Osteocyte (in vitro differentiated cells): Measurements from ENCODE around the gene CRMP1. TPM values are rescaled to one million over a fixed set of nuclear protein-coding genes. Genes with fewer than 3 reads are reported as not detected.
"Not testable (repeated sequence)": the region's sequence is repeated elsewhere in the genome, so short reads cannot be mapped to it uniquely, and the experiment has no call there.

Experiments used
- DNase-seq: peaks from one replicate; pipeline ENCODE4 v3.0.0; 2021; ENCODE audit warnings: mixed read lengths; ENCODE audit not compliant: unreplicated experiment; ENCODE audit errors: extremely low spot score
- H3K27ac Mint-ChIP-seq: one replicate; pipeline ENCODE4 v1.8.0; 2021; ENCODE audit warnings: mild to moderate bottlenecking, mixed read lengths; ENCODE audit not compliant: unreplicated experiment
- H3K27me3 Mint-ChIP-seq: one replicate; pipeline ENCODE4 v1.8.0; 2021; ENCODE audit warnings: mixed read lengths; ENCODE audit not compliant: unreplicated experiment
- H3K36me3 Mint-ChIP-seq: one replicate; pipeline ENCODE4 v1.8.0; 2021; ENCODE audit warnings: mixed read lengths; ENCODE audit not compliant: unreplicated experiment
- H3K4me1 Mint-ChIP-seq: one replicate; pipeline ENCODE4 v1.8.0; 2021; ENCODE audit warnings: mixed read lengths; ENCODE audit not compliant: unreplicated experiment
- H3K4me3 Mint-ChIP-seq: one replicate; pipeline ENCODE4 v1.8.0; 2021; ENCODE audit warnings: mild to moderate bottlenecking, moderate library complexity, mixed read lengths; ENCODE audit not compliant: unreplicated experiment
- H3K9me3 Mint-ChIP-seq: one replicate; pipeline ENCODE4 v1.8.0; 2021; ENCODE audit warnings: mixed read lengths; ENCODE audit not compliant: unreplicated experiment
- total RNA-seq: library from RNA; stranded (reverse); gene quantifications from 2 replicates; pipeline ENCODE4 v1.2.1, GENCODE V29; 2021
- TF ChIP-seq, protein P1 (sequence below): fragments of 200-600 bp; sonication (generic); IDR thresholded peaks from 2 replicates; pipeline ENCODE4 v1.5.0; 2021; ENCODE audit warnings: antibody characterized with exemption, mild to moderate bottlenecking, moderate library complexity

Gene CRMP1
- total RNA-seq, 1 donor from 2014 or later = 24.5 TPM

DNA sequence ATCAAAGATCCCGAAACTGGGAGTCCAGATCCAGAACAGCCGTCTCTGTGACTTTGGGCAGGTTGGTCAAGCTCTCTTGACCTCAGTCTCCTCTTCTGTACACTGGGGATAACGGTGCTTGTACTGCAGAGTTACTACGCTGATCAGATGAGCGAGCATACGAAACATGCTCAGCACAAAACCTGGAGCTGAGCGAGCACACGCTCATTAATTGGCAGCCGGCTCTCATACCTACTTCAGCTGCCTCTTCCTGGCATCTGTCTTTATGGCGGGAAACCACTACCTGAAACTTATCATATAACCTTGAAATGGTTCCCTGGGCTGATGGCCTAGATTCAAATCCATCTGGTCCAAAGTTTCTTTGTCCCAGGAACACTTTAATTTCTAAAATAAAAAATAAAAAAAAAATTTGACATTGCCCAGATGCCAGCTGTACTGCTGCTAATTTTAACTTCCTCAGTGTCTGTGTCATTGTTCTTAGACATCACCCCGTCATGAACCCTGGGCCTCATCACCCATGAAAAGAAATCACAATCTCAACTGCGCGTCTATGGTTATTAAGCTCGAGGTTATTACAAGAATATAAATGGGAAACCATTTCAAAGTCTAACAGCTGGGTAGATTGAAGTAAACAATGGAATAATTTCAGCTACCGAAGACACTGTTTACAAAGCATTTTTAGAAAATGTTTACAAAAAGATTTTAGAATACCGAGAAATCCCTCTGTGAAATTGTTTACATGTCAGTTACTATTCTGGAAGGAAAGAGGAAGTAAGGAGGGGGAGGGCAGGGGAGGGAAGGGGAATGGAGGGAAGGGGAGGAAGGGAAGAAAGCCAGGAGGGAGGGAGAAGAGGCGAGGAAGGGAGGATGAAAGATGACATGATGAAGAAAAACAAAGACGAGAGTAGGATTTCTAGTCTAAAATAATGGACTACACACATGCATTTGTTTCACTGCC is 49.0 kb downstream of the CRMP1 start:
- peaks cover 17% of the 10 kb centered on the region for H3K36me3 Mint-ChIP-seq
- no peaks in the 10 kb centered on the region for H3K27me3 Mint-ChIP-seq
- TF ChIP-seq, protein P1, sequence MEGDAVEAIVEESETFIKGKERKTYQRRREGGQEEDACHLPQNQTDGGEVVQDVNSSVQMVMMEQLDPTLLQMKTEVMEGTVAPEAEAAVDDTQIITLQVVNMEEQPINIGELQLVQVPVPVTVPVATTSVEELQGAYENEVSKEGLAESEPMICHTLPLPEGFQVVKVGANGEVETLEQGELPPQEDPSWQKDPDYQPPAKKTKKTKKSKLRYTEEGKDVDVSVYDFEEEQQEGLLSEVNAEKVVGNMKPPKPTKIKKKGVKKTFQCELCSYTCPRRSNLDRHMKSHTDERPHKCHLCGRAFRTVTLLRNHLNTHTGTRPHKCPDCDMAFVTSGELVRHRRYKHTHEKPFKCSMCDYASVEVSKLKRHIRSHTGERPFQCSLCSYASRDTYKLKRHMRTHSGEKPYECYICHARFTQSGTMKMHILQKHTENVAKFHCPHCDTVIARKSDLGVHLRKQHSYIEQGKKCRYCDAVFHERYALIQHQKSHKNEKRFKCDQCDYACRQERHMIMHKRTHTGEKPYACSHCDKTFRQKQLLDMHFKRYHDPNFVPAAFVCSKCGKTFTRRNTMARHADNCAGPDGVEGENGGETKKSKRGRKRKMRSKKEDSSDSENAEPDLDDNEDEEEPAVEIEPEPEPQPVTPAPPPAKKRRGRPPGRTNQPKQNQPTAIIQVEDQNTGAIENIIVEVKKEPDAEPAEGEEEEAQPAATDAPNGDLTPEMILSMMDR = no peak
- DNase-seq = no peak
- no peak overlapping the region for H3K4me3 Mint-ChIP-seq
- H3K27ac Mint-ChIP-seq = no peak overlapping the region
- no peaks in the 10 kb centered on the region for H3K9me3 Mint-ChIP-seq
- no peaks in the 10 kb centered on the region for H3K4me1 Mint-ChIP-seq

DNA sequence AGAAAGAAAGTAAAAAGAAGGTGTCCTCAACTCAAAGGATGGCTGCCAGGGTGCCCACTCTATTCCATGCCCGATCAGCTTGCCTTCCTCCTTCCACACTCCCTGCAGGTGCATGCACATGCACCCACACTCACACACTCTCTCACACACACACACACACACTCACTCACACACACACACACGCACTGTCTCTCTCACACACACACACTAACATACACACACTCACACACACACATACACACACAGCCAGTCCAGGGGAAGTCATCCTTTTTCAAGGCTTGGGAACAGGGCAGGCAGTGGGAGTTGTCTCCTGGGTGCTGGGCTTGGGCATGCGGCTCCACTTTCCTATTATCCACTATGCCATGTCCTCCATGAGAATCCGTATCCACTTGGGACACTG is 50.4 kb downstream of the CRMP1 start:
- no peaks in the 10 kb centered on the region for H3K27me3 Mint-ChIP-seq
- peaks cover 10% of the 10 kb centered on the region for H3K36me3 Mint-ChIP-seq
- no peak overlapping the region for H3K4me3 Mint-ChIP-seq
- no peak for DNase-seq
- no peaks in the 10 kb centered on the region for H3K9me3 Mint-ChIP-seq
- TF ChIP-seq, protein P1 = no peak
- no peak overlapping the region for H3K27ac Mint-ChIP-seq
- H3K4me1 Mint-ChIP-seq = no peaks in the 10 kb centered on the region

GRCh38 chr4:5839751-5840674 is 52.9 kb downstream of the CRMP1 start:
- no peak for DNase-seq
- H3K27me3 Mint-ChIP-seq = no peaks in the 10 kb centered on the region
- TF ChIP-seq, protein P1 = no peak
- no peak overlapping the region for H3K4me3 Mint-ChIP-seq
- no peaks in the 10 kb centered on the region for H3K9me3 Mint-ChIP-seq
- no peaks in the 10 kb centered on the region for H3K4me1 Mint-ChIP-seq
- peaks cover 15% of the 10 kb centered on the region for H3K36me3 Mint-ChIP-seq
- no peak overlapping the region for H3K27ac Mint-ChIP-seq

DNA sequence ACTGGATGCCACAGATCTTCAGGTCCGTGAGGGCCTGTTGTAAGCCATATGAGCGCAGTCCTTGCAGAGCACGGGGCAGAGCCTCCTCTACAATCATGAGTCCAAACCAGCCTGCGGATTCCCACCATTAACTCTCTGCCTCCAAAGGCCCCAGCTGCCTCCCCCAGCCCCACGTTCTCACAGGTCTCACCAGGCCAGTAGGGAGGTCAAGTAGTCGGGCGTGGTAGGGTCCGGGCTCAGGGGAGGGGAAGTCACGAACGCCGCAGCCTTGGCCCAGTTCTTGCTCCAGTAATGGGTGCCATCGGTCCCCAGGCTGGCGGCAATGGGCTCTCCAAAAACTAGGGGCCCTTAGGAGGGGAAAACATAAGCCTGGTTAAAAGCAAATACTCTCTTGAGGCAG is 53.6 kb downstream of the CRMP1 start:
- TF ChIP-seq, protein P1 = no peak
- H3K36me3 Mint-ChIP-seq = peaks cover 20% of the 10 kb centered on the region
- no peaks in the 10 kb centered on the region for H3K27me3 Mint-ChIP-seq
- no peaks in the 10 kb centered on the region for H3K9me3 Mint-ChIP-seq
- H3K4me3 Mint-ChIP-seq = no peak overlapping the region
- H3K4me1 Mint-ChIP-seq = no peaks in the 10 kb centered on the region
- DNase-seq = no peak
- H3K27ac Mint-ChIP-seq = no peak overlapping the region

GRCh38 chr4:5837483-5837882 is 55.4 kb downstream of the CRMP1 start:
- not testable (repeated sequence) for H3K27me3 Mint-ChIP-seq, H3K9me3 Mint-ChIP-seq, DNase-seq, H3K4me1 Mint-ChIP-seq, H3K4me3 Mint-ChIP-seq, H3K27ac Mint-ChIP-seq
- peaks cover 22% of the 10 kb centered on the region for H3K36me3 Mint-ChIP-seq
